ENCODE data around the gene ABCA3. TPM values are rescaled to one million over a fixed set of nuclear protein-coding genes. Genes with fewer than 3 reads are reported as not detected.

The ABCA3 gene
- total RNA-seq: under 0.01 TPM in 2 replicates

GRCh38 chr16:2340564-2341455, at the start of gene ABCA3:
ABCA3 (minus strand) TSS chr16:2340728; CDS start chr16:2326466, 14,262 bp downstream.

GRCh38 chr16:2267913-2268666, 72.4 kb downstream of the ABCA3 start, which contains the start of gene RNPS1:
RNPS1 (minus strand) TSS chr16:2268126; CDS start chr16:2264643, 3,483 bp downstream.

GRCh38 chr16:2251296-2252111, 89.0 kb downstream of the ABCA3 start, which contains the start of gene ECI1:
ECI1 (minus strand) TSS chr16:2251587; CDS start chr16:2251566, 21 bp downstream.

GRCh38 chr16:2236337-2237101, 104.0 kb downstream of the ABCA3 start, which contains the start of gene DNASE1L2:
DNASE1L2 (plus strand) TSS chr16:2236444; CDS start chr16:2236817, 373 bp downstream.

Small RNA genes within 50 kb of the gene (small RNA-seq; reads per million reads assigned to genes)
- gene MIR3677 (0.17 reads per million), gene MIR4717 (not detected)

Other genes starting within 250 kb of the ABCA3 start
- 62.6 and 99.7 TPM in 2 replicates for gene PKD1, start 204.8 kb downstream of the ABCA3 start, total RNA-seq
- gene RAB26, start 192.1 kb downstream of the ABCA3 start, total RNA-seq: 0.33 and 0.39 TPM in 2 replicates
- 45.5 and 88.8 TPM in 2 replicates for gene TRAF7, start 184.9 kb downstream of the ABCA3 start, total RNA-seq
- gene CASKIN1, start 144.1 kb downstream of the ABCA3 start, total RNA-seq: under 0.01 TPM in 1 of 2 replicates, not detected in the other
- 24.3 and 82.3 TPM in 2 replicates for gene MLST8, start 135.3 kb downstream of the ABCA3 start, total RNA-seq
- 1.2 and 22.8 TPM in 2 replicates for gene BRICD5, start 129.9 kb downstream of the ABCA3 start, total RNA-seq
- gene PGP, start 125.9 kb downstream of the ABCA3 start, total RNA-seq: 13.3 and 23.1 TPM in 2 replicates
- 26.1 and 31.8 TPM in 2 replicates for gene E4F1, start 117.1 kb downstream of the ABCA3 start, total RNA-seq
- gene DNASE1L2, start 104.3 kb downstream of the ABCA3 start, total RNA-seq: 0.22 and 2.0 TPM in 2 replicates
- 20.0 and 35.1 TPM in 2 replicates for gene ECI1, start 89.1 kb downstream of the ABCA3 start, total RNA-seq
- gene RNPS1, start 72.6 kb downstream of the ABCA3 start, total RNA-seq: 85.6 and 129 TPM in 2 replicates
- gene CCNF, start 88.7 kb upstream of the ABCA3 start, total RNA-seq: 15.7 and 16.1 TPM in 2 replicates
- 3.9 and 8.7 TPM in 2 replicates for gene TEDC2, start 119.4 kb upstream of the ABCA3 start, total RNA-seq
- gene NTN3, start 130.6 kb upstream of the ABCA3 start, total RNA-seq: 0.11 and 1.6 TPM in 2 replicates
- 6.3 and 8.8 TPM in 2 replicates for gene TBC1D24, start 134.4 kb upstream of the ABCA3 start, total RNA-seq
- gene ATP6V0C, start 173.2 kb upstream of the ABCA3 start, total RNA-seq: 16.9 and 50.8 TPM in 2 replicates
- gene AMDHD2, start 179.6 kb upstream of the ABCA3 start, total RNA-seq: 37.3 and 54.2 TPM in 2 replicates
- 0.33 and 0.79 TPM in 2 replicates for gene CEMP1, start 190.7 kb upstream of the ABCA3 start, total RNA-seq
- gene PDPK1, start 197.3 kb upstream of the ABCA3 start, total RNA-seq: 32.2 and 34.6 TPM in 2 replicates